ENCODE data around the gene NACA.

Gene NACA

DNA sequence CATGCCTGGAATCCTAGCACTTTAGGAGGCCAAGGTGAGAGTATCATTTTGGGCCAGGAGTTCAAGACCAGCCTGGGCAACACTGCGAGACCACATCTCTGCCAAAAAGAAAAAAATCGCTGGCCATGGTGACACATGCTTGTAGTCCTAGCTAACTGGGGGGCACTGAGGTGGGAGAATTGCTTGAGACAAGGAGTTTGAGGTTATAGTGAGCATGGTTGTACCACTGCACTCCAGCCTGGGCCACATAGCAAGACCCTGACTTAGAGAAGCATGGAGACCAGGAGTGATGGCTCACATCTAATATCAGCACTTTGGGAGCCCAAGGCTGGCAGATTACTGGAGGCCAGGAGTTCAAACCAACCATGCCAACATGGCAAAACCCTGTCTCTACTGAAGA is 46.2 kb downstream of the NACA start:
- Histone ChIP-seq H3K9ac (ENCODE audit: low read length) (no peak overlapping the region), H3K4me1 (ENCODE audit: control insufficient read depth, insufficient read depth, low read length) (no peaks in the 10 kb centered on the region), H3K36me3 (ENCODE audit: control insufficient read depth, insufficient read depth, low read length) (no peaks in the 10 kb centered on the region), H3K4me3 (ENCODE audit: low read length) (no peak overlapping the region), H3K9me3 (ENCODE audit: control insufficient read depth, low read length) (no peaks in the 10 kb centered on the region), H3K27me3 (ENCODE audit: control insufficient read depth, insufficient read depth, low read length) (no peaks in the 10 kb centered on the region)

DNA sequence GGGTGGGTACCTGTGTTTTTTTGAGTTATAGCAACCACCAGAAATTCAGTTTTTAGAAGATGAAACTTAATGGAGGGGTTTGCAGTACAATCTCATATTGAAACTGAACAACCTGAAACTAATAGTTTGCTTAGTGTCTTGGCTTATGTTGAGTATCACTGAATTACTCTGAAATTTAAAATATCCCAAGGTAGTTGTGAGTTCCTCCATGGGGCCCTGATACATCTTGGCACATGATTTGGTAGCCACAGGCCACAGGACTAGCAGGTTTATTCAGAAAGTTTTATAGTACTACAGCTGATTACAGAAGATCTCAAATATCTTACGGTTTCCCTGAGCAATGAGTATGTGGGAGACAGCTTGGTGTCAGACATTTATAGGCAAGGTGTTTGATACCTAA is 47.4 kb downstream of the NACA start:
- Histone ChIP-seq H3K4me1 (ENCODE audit: control insufficient read depth, insufficient read depth, low read length) (no peaks in the 10 kb centered on the region), H3K4me3 (ENCODE audit: low read length) (no peak overlapping the region), H3K36me3 (ENCODE audit: control insufficient read depth, insufficient read depth, low read length) (no peaks in the 10 kb centered on the region), H3K9me3 (ENCODE audit: control insufficient read depth, low read length) (no peaks in the 10 kb centered on the region), H3K9ac (ENCODE audit: low read length) (no peak overlapping the region), H3K27me3 (ENCODE audit: control insufficient read depth, insufficient read depth, low read length) (no peaks in the 10 kb centered on the region)

DNA sequence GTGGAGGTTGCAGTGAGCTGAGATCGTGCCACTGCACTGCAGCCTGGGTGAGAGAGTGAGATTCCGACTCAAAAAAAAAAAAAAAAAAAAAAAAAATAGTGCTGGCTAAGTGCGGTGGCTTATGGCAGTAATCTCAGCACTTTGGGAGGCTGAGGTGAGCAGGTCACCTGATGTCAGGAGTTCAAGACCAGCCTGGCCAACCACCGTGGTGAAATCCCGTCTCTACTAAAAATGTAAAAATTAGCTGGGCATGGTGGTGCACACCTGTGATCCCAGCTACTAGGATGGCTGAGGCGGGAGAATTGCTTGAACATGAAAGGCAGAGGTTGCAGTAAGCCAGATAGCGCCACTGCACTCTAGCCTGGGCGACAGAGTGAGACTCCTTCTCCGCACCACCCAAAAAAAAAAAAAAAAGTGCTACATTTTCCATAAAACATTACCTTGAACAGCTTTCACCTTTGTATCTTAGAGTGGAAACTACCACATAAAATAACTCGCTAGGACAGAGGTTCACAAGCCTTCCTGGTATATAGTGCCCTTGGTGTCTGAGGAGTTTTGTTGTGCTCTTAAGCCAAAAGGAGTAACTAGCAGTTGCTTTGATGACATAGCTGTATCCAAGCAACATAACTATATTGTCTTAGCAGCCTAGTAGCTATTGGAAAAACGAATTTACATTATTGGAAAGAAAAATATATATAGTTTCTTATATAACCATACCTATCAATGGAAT is 48.1 kb downstream of the NACA start:
- no peaks in the 10 kb centered on the region for H3K36me3 ChIP-seq (ENCODE audit: control insufficient read depth, insufficient read depth, low read length)
- H3K27me3 ChIP-seq (ENCODE audit: control insufficient read depth, insufficient read depth, low read length): no peaks in the 10 kb centered on the region
- H3K9me3 ChIP-seq (ENCODE audit: control insufficient read depth, low read length): no peaks in the 10 kb centered on the region

GRCh38 chr12:56671608-56672007 is 53.5 kb downstream of the NACA start:
- no peaks in the 10 kb centered on the region for H3K4me1 ChIP-seq (ENCODE audit: control insufficient read depth, insufficient read depth, low read length)
- no peak overlapping the region for H3K4me3 ChIP-seq (ENCODE audit: low read length)
- H3K36me3 ChIP-seq (ENCODE audit: control insufficient read depth, insufficient read depth, low read length): peaks cover 8% of the 10 kb centered on the region
- H3K9me3 ChIP-seq (ENCODE audit: control insufficient read depth, low read length): no peaks in the 10 kb centered on the region
- no peaks in the 10 kb centered on the region for H3K27me3 ChIP-seq (ENCODE audit: control insufficient read depth, insufficient read depth, low read length)
- no peak overlapping the region for H3K9ac ChIP-seq (ENCODE audit: low read length)

More for the DNA sequence above, 48.1 kb downstream of the NACA start:
- H3K4me3 ChIP-seq (ENCODE audit: low read length): no peak overlapping the region
- H3K4me1 ChIP-seq (ENCODE audit: control insufficient read depth, insufficient read depth, low read length): no peaks in the 10 kb centered on the region
- no peak overlapping the region for H3K9ac ChIP-seq (ENCODE audit: low read length)

DNA sequence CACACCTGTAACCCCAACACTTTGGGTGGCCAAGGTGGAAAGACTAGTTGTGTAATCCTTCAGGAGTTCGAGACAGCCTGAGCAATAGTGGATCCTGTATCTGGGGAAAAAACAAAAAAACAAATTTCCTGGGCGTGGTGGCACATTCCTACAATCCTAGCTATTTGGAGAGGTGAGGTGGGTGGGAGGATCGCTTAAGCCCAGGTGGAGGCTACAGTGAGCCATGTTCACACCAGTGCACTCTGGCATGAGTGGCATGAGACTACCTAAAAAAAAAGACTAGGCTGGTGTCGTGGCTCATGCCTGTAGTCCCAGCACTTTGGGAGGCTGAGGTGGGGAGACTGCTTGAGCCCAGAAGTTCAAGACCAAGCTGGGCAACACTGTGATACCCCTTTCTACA is 54.3 kb downstream of the NACA start:
- H3K27me3 ChIP-seq (ENCODE audit: control insufficient read depth, insufficient read depth, low read length): no peaks in the 10 kb centered on the region
- peaks cover 8% of the 10 kb centered on the region for H3K36me3 ChIP-seq (ENCODE audit: control insufficient read depth, insufficient read depth, low read length)
- no peak overlapping the region for H3K9ac ChIP-seq (ENCODE audit: low read length)
- H3K4me3 ChIP-seq (ENCODE audit: low read length): no peak overlapping the region
- no peaks in the 10 kb centered on the region for H3K4me1 ChIP-seq (ENCODE audit: control insufficient read depth, insufficient read depth, low read length)
- H3K9me3 ChIP-seq (ENCODE audit: control insufficient read depth, low read length): no peaks in the 10 kb centered on the region

GRCh38 chr12:56668197-56668457 is 57.0 kb downstream of the NACA start:
- H3K9ac ChIP-seq (ENCODE audit: low read length): no peak overlapping the region
- H3K27me3 ChIP-seq (ENCODE audit: control insufficient read depth, insufficient read depth, low read length): no peaks in the 10 kb centered on the region
- H3K4me1 ChIP-seq (ENCODE audit: control insufficient read depth, insufficient read depth, low read length): no peaks in the 10 kb centered on the region
- no peak overlapping the region for H3K4me3 ChIP-seq (ENCODE audit: low read length)
- H3K9me3 ChIP-seq (ENCODE audit: control insufficient read depth, low read length): no peaks in the 10 kb centered on the region
- peaks cover 8% of the 10 kb centered on the region for H3K36me3 ChIP-seq (ENCODE audit: control insufficient read depth, insufficient read depth, low read length)

Measured in mucosa of stomach (tissue), 1 donor.